SH-SY5Y (cell line): ENCODE results near the gene MAP7D1.

Source experiments
- GATA2 ChIP-seq: IDR thresholded peaks from 2 replicates; pipeline ENCODE4 v1.6.1; 2011; ENCODE audit warnings: mild to moderate bottlenecking, low read depth, low read length
- GATA3 ChIP-seq: IDR thresholded peaks from 2 replicates; pipeline ENCODE4 v1.6.1; 2011; ENCODE audit warnings: low read depth, mild to moderate bottlenecking, low read length, moderate library complexity

DNA sequence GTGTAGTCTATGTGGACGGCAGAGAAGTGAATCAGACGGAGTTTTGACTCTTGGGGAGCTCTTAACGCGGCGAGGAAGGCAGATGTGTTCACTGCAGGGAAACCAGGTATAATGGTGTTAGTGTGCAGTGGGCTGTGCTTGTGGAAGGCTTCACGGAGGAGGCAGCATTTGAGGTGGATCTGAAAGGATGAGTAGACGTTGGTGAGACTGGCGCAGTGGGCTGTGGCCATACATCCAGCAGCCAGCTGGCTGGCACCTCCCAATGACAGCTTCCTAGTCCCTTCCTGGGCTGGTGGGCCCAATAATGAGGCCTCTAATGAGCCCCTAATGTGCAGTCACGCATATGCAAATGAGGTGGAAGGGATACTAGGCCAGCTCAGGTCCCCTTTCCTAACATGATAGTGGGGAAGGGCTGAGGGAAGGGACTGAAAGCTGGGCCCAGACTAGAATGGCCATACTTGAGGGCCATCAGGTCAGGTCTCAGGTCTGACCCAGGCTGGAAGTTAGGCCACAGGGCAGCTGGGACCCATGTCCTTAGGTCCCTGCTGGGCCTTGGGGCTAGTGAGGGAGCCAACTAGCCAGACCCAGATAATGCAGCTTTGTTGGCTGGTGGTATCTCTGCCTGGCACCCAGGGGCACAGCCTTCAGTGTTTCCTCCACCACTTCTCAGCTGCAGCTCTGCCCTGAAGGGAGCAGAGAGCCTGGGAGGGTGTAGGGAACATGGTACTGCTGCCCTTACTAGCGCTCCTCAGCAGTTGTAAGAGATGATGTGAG lies 3.8 kb downstream of the MAP7D1 start:
- TF ChIP-seq GATA3 (no peak), GATA2 (no peak)
